Trophoblast cell (in vitro differentiated cells and primary cell): ENCODE measurements around the gene ADAM8.

Experiments used
- DNase-seq, 2 donors: peaks; one replicate each; pipeline ENCODE4 v3.0.0-alpha.2; 2016
- H2AFZ ChIP-seq: 2 replicates; pipeline ENCODE4 v1.6.1; 2013; ENCODE audit warnings: low read length, moderate library complexity, mild to moderate bottlenecking; ENCODE audit not compliant: insufficient read depth, poor library complexity
- H2AK5ac ChIP-seq: 2 replicates; pipeline ENCODE4 v1.6.1; 2013; ENCODE audit warnings: mild to moderate bottlenecking, low read length
- H2BK120ac ChIP-seq: 2 replicates; pipeline ENCODE4 v1.6.1; 2013; ENCODE audit warnings: low read length, mild to moderate bottlenecking, moderate library complexity; ENCODE audit not compliant: insufficient read depth, poor library complexity
- H2BK12ac ChIP-seq: 2 replicates; pipeline ENCODE4 v1.6.1; 2013; ENCODE audit warnings: mild to moderate bottlenecking, low read length, moderate library complexity
- H2BK5ac ChIP-seq: 2 replicates; pipeline ENCODE4 v1.6.1; 2013; ENCODE audit warnings: low read length, low read depth, moderate library complexity, mild to moderate bottlenecking; ENCODE audit not compliant: poor library complexity
- H3K14ac ChIP-seq: 2 replicates; pipeline ENCODE4 v1.6.1; 2013; ENCODE audit warnings: mild to moderate bottlenecking, low read length
- H3K18ac ChIP-seq: 2 replicates; pipeline ENCODE4 v1.6.1; 2013; ENCODE audit warnings: mild to moderate bottlenecking, low read length
- H3K23ac ChIP-seq: 2 replicates; pipeline ENCODE4 v1.6.1; 2013; ENCODE audit warnings: low read length
- H3K27ac ChIP-seq: 2 replicates; pipeline ENCODE4 v1.5.1; 2013; ENCODE audit warnings: low read depth, mild to moderate bottlenecking, inconsistent platforms, low read length, moderate library complexity
- H3K27me3 ChIP-seq: 2 replicates; pipeline ENCODE4 v1.6.1; 2013; ENCODE audit warnings: inconsistent platforms, mild to moderate bottlenecking, low read length, moderate library complexity; ENCODE audit not compliant: insufficient read depth
- H3K36me3 ChIP-seq, 2 experiments: 1 replicate in 1 of 2; 2 replicates in 1 of 2; pipeline ENCODE4 v1.6.1; 2013; ENCODE audit warnings: low read length in 2 of 2, mild to moderate bottlenecking in 2 of 2, moderate library complexity in 1 of 2; ENCODE audit not compliant: insufficient read depth in 2 of 2, control insufficient read depth in 1 of 2
- H3K4ac ChIP-seq: 2 replicates; pipeline ENCODE4 v1.6.1; 2013; ENCODE audit warnings: low read depth, mild to moderate bottlenecking, low read length, moderate library complexity
- H3K4me1 ChIP-seq, 2 experiments: 1 replicate in 1 of 2; 2 replicates in 1 of 2; pipeline ENCODE4 v1.6.1; 2013; ENCODE audit warnings: low read length in 2 of 2, mild to moderate bottlenecking in 2 of 2, moderate library complexity in 1 of 2; ENCODE audit not compliant: insufficient read depth in 2 of 2, control insufficient read depth in 1 of 2
- H3K4me2 ChIP-seq: 2 replicates; pipeline ENCODE4 v1.6.1; 2013; ENCODE audit warnings: inconsistent platforms, mild to moderate bottlenecking, low read length, moderate library complexity
- H3K4me3 ChIP-seq: 2 replicates; pipeline ENCODE4 v1.5.1; 2013; ENCODE audit warnings: mild to moderate bottlenecking, low read depth, low read length, inconsistent platforms
- H3K79me1 ChIP-seq: one replicate; pipeline ENCODE4 v1.6.1; 2013; ENCODE audit warnings: low read length
- H3K79me2 ChIP-seq: 2 replicates; pipeline ENCODE4 v1.6.1; 2013; ENCODE audit warnings: low read length, mild to moderate bottlenecking; ENCODE audit not compliant: control insufficient read depth, insufficient read depth, poor library complexity
- H3K9ac ChIP-seq: 2 replicates; pipeline ENCODE4 v1.6.1; 2013; ENCODE audit warnings: mild to moderate bottlenecking, low read length
- H3K9me3 ChIP-seq: 2 replicates; pipeline ENCODE4 v1.6.1; 2013; ENCODE audit warnings: low read depth, mild to moderate bottlenecking, control low read depth, inconsistent platforms, low read length; ENCODE audit not compliant: insufficient read depth
- H4K12ac ChIP-seq: 2 replicates; pipeline ENCODE4 v1.6.1; 2013; ENCODE audit warnings: low read depth, mild to moderate bottlenecking, low read length, moderate library complexity
- H4K8ac ChIP-seq: 2 replicates; pipeline ENCODE4 v1.6.1; 2013; ENCODE audit warnings: low read depth, mild to moderate bottlenecking, low read length, moderate library complexity
- H4K91ac ChIP-seq: one replicate; pipeline ENCODE4 v1.6.1; 2013; ENCODE audit warnings: low read depth, mild to moderate bottlenecking, low read length, moderate library complexity
- WGBS: extraction: QIAGEN DNeasy Blood & Tissue Kit; methylation state at CpG from one replicate; pipeline ENCODE4 v1.1.7; 2013; ENCODE audit warnings: missing lambda C conversion rate; ENCODE audit not compliant: insufficient read length, insufficient coverage; ENCODE audit errors: extremely low coverage; 5-methylcytosine and 5-hydroxymethylcytosine counted together

The ADAM8 gene

GRCh38 chr10:133316732-133317131 is 40.1 kb upstream of the ADAM8 start:
- WGBS: no CpG with 5 or more reads among the region's 7 CpGs

DNA sequence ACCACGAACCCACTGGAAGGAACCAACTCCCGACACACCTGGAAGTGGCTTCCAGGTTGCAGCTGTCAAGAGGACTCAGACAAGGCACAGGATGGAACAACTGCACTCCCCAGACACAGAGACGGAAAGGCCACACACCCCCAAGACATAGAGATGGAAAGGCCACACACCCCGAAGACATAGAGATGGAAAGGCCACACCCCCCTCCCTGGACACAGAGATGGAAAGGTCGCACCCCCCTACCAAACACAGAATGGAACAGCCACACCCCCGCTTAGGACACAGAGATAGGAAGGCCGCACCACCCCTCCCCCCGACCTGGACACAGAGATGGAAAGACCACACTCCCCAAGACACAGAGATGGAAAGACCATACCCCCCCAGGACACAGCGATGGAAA is 39.6 kb upstream of the ADAM8 start:
- whole genome bisulfite sequencing: no CpG with 5 or more reads among the region's 9 CpGs
- peaks cover 5 to 11% of the 10 kb centered on the region in 2 experiments for H3K36me3 ChIP-seq
- no peaks in the 10 kb centered on the region for H3K27me3 ChIP-seq
- H2BK120ac ChIP-seq: no peak overlapping the region
- no peak overlapping the region for H2AFZ ChIP-seq
- H3K9ac ChIP-seq: no peak overlapping the region
- H4K91ac ChIP-seq: no peak overlapping the region
- no peak overlapping the region for H3K4me2 ChIP-seq
- DNase-seq: no peak
- no peak overlapping the region for H3K4ac ChIP-seq
- H2AK5ac ChIP-seq: no peak overlapping the region
- H3K18ac ChIP-seq: no peak overlapping the region
- H3K79me1 ChIP-seq: no peaks in the 10 kb centered on the region
- H2BK12ac ChIP-seq: no peak overlapping the region
- no peak overlapping the region for H3K27ac ChIP-seq
- no peak overlapping the region for H4K12ac ChIP-seq
- no peaks in the 10 kb centered on the region for H3K79me2 ChIP-seq
- no peak overlapping the region for H3K4me3 ChIP-seq
- H3K14ac ChIP-seq: no peak overlapping the region
- peaks cover 2 to 4% of the 10 kb centered on the region in 2 experiments for H3K4me1 ChIP-seq
- peaks cover 7% of the 10 kb centered on the region for H3K9me3 ChIP-seq
- H4K8ac ChIP-seq: no peak overlapping the region
- H3K23ac ChIP-seq: no peak overlapping the region
- H2BK5ac ChIP-seq: no peak overlapping the region

More at GRCh38 chr10:133316732-133317131, 40.1 kb upstream of the ADAM8 start:
- Histone ChIP-seq H3K4me2 (no peak overlapping the region), H2BK5ac (no peak overlapping the region), H2AK5ac (no peak overlapping the region), H3K79me1 (no peaks in the 10 kb centered on the region), H3K79me2 (no peaks in the 10 kb centered on the region), H2BK12ac (no peak overlapping the region), H3K18ac (no peak overlapping the region), H3K9me3 (peaks cover 7% of the 10 kb centered on the region), H3K23ac (no peak overlapping the region), H3K36me3 (peaks cover 5 to 9% of the 10 kb centered on the region in 2 experiments), H3K27ac (no peak overlapping the region), H3K4me1 (peaks cover 2 to 4% of the 10 kb centered on the region in 2 experiments), H2BK120ac (no peak overlapping the region), H3K4ac (no peak overlapping the region), H4K8ac (no peak overlapping the region), H3K27me3 (no peaks in the 10 kb centered on the region), H3K4me3 (no peak overlapping the region), H4K12ac (no peak overlapping the region), H3K14ac (no peak overlapping the region), H4K91ac (no peak overlapping the region), H2AFZ (no peak overlapping the region), H3K9ac (no peak overlapping the region)
- no peak for DNase-seq

GRCh38 chr10:133315847-133316246 is 39.2 kb upstream of the ADAM8 start:
- peaks cover 2 to 4% of the 10 kb centered on the region in 2 experiments for H3K4me1 ChIP-seq
- no peak overlapping the region for H3K14ac ChIP-seq
- no peaks in the 10 kb centered on the region for H3K27me3 ChIP-seq
- no peak overlapping the region for H2BK120ac ChIP-seq
- no peak overlapping the region for H2BK12ac ChIP-seq
- no peak overlapping the region for H3K4me2 ChIP-seq
- H3K27ac ChIP-seq: no peak overlapping the region
- H4K91ac ChIP-seq: no peak overlapping the region
- H3K36me3 ChIP-seq: peaks cover 5 to 11% of the 10 kb centered on the region in 2 experiments
- no peak overlapping the region for H2AFZ ChIP-seq
- H3K23ac ChIP-seq: no peak overlapping the region
- no peaks in the 10 kb centered on the region for H3K79me1 ChIP-seq
- H3K18ac ChIP-seq: no peak overlapping the region
- H3K4me3 ChIP-seq: no peak overlapping the region
- H4K12ac ChIP-seq: no peak overlapping the region
- no peaks in the 10 kb centered on the region for H3K79me2 ChIP-seq
- no peak overlapping the region for H2AK5ac ChIP-seq
- H4K8ac ChIP-seq: no peak overlapping the region
- no peak overlapping the region for H2BK5ac ChIP-seq
- WGBS: no CpG with 5 or more reads among the region's 5 CpGs
- peaks cover 6% of the 10 kb centered on the region for H3K9me3 ChIP-seq
- H3K9ac ChIP-seq: no peak overlapping the region
- H3K4ac ChIP-seq: no peak overlapping the region
- no peak for DNase-seq

GRCh38 chr10:133314911-133315310 is 38.2 kb upstream of the ADAM8 start:
- H3K79me2 ChIP-seq: no peaks in the 10 kb centered on the region
- no peak overlapping the region for H3K4me3 ChIP-seq
- WGBS: no CpG with 5 or more reads among the region's 12 CpGs
- H2AFZ ChIP-seq: no peak overlapping the region
- H4K12ac ChIP-seq: no peak overlapping the region
- no peak overlapping the region for H3K9ac ChIP-seq
- H3K27ac ChIP-seq: no peak overlapping the region
- no peaks in the 10 kb centered on the region for H3K27me3 ChIP-seq
- H2BK120ac ChIP-seq: no peak overlapping the region
- peaks cover 8% of the 10 kb centered on the region for H3K9me3 ChIP-seq
- no peak for DNase-seq
- H3K4me1 ChIP-seq: peaks cover 2 to 4% of the 10 kb centered on the region in 2 experiments
- no peak overlapping the region for H3K4ac ChIP-seq
- no peak overlapping the region for H4K8ac ChIP-seq
- no peak overlapping the region for H3K18ac ChIP-seq
- peaks cover 13 to 19% of the 10 kb centered on the region in 2 experiments for H3K36me3 ChIP-seq
- H4K91ac ChIP-seq: no peak overlapping the region
- H2BK5ac ChIP-seq: no peak overlapping the region
- no peak overlapping the region for H3K4me2 ChIP-seq
- no peak overlapping the region for H3K23ac ChIP-seq
- H2AK5ac ChIP-seq: no peak overlapping the region
- H3K79me1 ChIP-seq: no peaks in the 10 kb centered on the region
- H3K14ac ChIP-seq: no peak overlapping the region
- no peak overlapping the region for H2BK12ac ChIP-seq
